Measurements from ENCODE around the gene RNF227.

Gene RNF227

DNA sequence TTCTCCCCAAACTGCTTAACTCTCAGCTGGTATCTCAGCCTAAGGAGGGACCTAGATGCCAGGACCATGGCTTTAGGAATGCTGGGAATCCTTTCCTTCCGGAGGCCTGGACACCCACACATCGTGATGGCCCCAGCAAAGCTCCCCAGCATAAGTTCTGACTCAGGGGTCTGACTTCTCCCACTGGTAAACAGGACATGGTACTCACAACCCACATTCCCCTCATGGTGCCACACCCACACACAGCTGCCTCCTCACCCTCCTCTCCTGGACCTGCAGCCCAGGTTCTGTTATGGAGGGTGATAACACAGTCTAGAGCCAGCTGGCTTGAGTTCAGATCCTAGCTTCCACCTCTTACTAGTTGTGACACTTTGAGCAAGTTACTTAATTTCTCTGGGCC is 719 bp upstream of the RNF227 start:
- TF ChIP-seq FOXP2 (optimal IDR thresholded peaks at IDR 0.05; ENCODE audit: borderline replicate concordance, extremely low read depth, extremely low read length, insufficient read depth) (no peak), TAF1 (IDR thresholded peaks at IDR 0.05; ENCODE audit: borderline replicate concordance, insufficient read depth, low read length) (no peak), SIN3A (IDR thresholded peaks at IDR 0.05; ENCODE audit: borderline replicate concordance, insufficient read depth, low read length) (no peak), POLR2AphosphoS5 (IDR thresholded peaks at IDR 0.05; ENCODE audit: low read depth, low read length) (no peak)
- TF ChIP-seq, protein P1, sequence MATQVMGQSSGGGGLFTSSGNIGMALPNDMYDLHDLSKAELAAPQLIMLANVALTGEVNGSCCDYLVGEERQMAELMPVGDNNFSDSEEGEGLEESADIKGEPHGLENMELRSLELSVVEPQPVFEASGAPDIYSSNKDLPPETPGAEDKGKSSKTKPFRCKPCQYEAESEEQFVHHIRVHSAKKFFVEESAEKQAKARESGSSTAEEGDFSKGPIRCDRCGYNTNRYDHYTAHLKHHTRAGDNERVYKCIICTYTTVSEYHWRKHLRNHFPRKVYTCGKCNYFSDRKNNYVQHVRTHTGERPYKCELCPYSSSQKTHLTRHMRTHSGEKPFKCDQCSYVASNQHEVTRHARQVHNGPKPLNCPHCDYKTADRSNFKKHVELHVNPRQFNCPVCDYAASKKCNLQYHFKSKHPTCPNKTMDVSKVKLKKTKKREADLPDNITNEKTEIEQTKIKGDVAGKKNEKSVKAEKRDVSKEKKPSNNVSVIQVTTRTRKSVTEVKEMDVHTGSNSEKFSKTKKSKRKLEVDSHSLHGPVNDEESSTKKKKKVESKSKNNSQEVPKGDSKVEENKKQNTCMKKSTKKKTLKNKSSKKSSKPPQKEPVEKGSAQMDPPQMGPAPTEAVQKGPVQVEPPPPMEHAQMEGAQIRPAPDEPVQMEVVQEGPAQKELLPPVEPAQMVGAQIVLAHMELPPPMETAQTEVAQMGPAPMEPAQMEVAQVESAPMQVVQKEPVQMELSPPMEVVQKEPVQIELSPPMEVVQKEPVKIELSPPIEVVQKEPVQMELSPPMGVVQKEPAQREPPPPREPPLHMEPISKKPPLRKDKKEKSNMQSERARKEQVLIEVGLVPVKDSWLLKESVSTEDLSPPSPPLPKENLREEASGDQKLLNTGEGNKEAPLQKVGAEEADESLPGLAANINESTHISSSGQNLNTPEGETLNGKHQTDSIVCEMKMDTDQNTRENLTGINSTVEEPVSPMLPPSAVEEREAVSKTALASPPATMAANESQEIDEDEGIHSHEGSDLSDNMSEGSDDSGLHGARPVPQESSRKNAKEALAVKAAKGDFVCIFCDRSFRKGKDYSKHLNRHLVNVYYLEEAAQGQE (IDR thresholded peaks at IDR 0.05; ENCODE audit: insufficient read depth in 1 of 2, low read depth in 2 of 2, low read length in 2 of 2), result no peak

DNA sequence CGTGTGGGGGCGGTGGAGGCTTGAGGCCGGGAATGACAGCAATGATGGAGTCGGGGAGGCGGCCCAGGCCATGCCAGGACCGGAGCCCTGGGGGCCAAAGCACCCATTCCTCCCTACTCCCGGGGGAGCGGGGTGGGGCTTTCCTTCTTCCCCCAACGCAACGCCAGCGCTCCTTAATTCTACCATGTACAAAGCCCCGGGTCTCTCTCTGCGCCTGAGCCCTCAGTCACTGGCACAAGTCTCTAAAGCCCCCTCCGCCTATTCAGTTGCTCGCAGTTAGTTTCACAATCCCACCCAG is 245 bp upstream of the RNF227 start:
- TF ChIP-seq TAF1 (IDR thresholded peaks at IDR 0.05; ENCODE audit: borderline replicate concordance, insufficient read depth, low read length) (no peak), SIN3A (IDR thresholded peaks at IDR 0.05; ENCODE audit: borderline replicate concordance, insufficient read depth, low read length) (no peak), FOXP2 (optimal IDR thresholded peaks at IDR 0.05; ENCODE audit: borderline replicate concordance, extremely low read depth, extremely low read length, insufficient read depth) (no peak), POLR2AphosphoS5 (IDR thresholded peaks at IDR 0.05; ENCODE audit: low read depth, low read length) (no peak)
- TF ChIP-seq, protein P1 (IDR thresholded peaks at IDR 0.05; ENCODE audit: insufficient read depth in 1 of 2, low read depth in 2 of 2, low read length in 2 of 2), result no peak

DNA sequence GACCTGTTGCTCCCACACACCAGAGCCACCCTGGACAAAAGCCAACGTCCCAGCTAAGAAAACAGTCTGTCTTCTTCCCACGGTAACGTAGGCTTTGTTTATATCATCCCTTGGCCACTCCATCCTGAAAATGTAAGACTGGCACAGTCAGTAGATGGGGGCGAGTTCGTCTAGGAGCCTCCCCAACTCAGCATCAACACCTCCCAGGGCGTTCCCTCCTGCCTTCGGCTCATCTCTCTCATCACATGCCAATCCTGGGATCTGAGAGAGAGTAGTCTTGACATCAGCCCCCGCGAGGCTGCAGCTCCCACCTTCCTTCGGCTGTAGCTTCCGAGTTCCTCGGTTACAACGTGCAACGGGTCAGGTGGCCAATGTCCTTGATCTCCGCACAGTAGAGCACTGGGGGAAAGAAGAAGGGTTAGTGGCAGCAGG is 894 bp downstream of the RNF227 start:
- peak; percentile 47; the same call in 1 of the 2 replicates for TF ChIP-seq TAF1 (IDR thresholded peaks at IDR 0.05; ENCODE audit: borderline replicate concordance, insufficient read depth, low read length)
- TF ChIP-seq, protein P1 (IDR thresholded peaks at IDR 0.05; ENCODE audit: insufficient read depth in 1 of 2, low read depth in 2 of 2, low read length in 2 of 2), result no peak
- TF ChIP-seq POLR2AphosphoS5 (IDR thresholded peaks at IDR 0.05; ENCODE audit: low read depth, low read length), result no peak; the same call in 1 of the 2 replicates
- no peak for TF ChIP-seq FOXP2 (optimal IDR thresholded peaks at IDR 0.05; ENCODE audit: borderline replicate concordance, extremely low read depth, extremely low read length, insufficient read depth)
- 0 out of 2 replicates have a peak, but pooled peaks have one; percentile 77 for TF ChIP-seq SIN3A (IDR thresholded peaks at IDR 0.05; ENCODE audit: borderline replicate concordance, insufficient read depth, low read length)

DNA sequence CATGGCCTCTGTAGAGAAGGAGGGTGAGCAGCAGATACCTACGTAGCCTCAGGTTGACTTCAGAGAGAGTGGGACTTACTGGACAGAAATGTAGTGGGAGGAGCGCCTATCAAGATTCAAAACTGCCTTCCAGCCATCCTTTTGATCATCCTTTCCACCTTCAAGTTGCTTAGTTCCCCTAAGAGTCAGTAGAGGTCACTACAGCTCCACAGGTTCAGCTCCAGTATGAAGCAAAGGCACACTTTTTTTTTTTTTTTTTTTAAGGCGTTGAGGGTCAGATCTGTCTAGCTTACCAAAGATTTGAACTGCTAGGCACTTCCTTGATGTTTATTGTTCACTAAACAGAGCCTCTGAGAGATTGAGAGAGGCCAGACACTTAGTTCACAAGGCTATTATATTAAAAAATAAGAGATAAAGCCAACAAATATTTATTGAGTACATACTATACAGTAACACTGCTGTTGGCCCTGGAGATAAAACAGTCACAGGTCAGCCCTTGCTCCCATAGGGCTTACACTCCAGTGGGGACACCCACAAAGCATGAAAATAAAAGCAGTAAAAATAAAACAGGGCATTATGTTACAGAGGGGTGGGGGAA is 3.1 kb downstream of the RNF227 start:
- TF ChIP-seq TAF1 (IDR thresholded peaks at IDR 0.05; ENCODE audit: borderline replicate concordance, insufficient read depth, low read length) (no peak), SIN3A (IDR thresholded peaks at IDR 0.05; ENCODE audit: borderline replicate concordance, insufficient read depth, low read length) (0 out of 2 replicates have a peak, but pooled peaks have one; percentile 45), FOXP2 (optimal IDR thresholded peaks at IDR 0.05; ENCODE audit: borderline replicate concordance, extremely low read depth, extremely low read length, insufficient read depth) (no peak), POLR2AphosphoS5 (IDR thresholded peaks at IDR 0.05; ENCODE audit: low read depth, low read length) (no peak; the same call in 1 of the 2 replicates)
- TF ChIP-seq, protein P1 (IDR thresholded peaks at IDR 0.05; ENCODE audit: insufficient read depth in 1 of 2, low read depth in 2 of 2, low read length in 2 of 2), result no peak
